ENCODE measurements around the gene APLF.
"Not testable (repeated sequence)": the region's sequence is repeated elsewhere in the genome, so short reads cannot be mapped to it uniquely, and the experiment has no call there.

Gene APLF

DNA sequence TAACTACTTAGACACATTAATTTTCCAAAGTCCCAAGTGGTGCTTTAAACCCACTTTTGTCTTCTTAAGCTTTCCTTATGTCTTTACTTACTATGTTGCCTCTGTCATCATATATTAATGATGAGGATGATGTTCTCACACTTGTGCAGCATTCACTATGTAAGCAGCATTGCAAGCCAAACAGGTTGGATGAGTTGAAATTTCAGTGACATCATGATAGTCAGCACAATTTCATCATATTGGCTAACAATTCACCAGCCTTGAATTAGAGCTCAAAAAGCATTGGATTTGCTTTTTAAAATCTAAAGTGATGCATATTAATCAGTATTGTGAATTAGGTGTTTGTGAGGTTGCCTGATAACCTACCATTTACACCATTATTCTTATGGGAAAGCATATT lies 7.7 kb downstream of the APLF start:
- H3K27ac ChIP-seq (ENCODE audit: low read depth in 2 of 2, low read length in 2 of 2), result no peak overlapping the region
- no peak overlapping the region for H3K4me3 ChIP-seq (ENCODE audit: low read length in 2 of 2)
- H3K4me1 ChIP-seq (ENCODE audit: control insufficient read depth in 2 of 2, insufficient read depth in 2 of 2, low read length in 2 of 2), result no peaks in the 10 kb centered on the region

GRCh38 chr2:68475576-68475975 lies 8.2 kb downstream of the APLF start:
- no peaks in the 10 kb centered on the region for H3K9me3 ChIP-seq (ENCODE audit: control insufficient read depth in 2 of 2, low read length in 2 of 2)
- H3K4me3 ChIP-seq (ENCODE audit: low read length in 2 of 2), result no peak overlapping the region
- H3K36me3 ChIP-seq (ENCODE audit: control insufficient read depth in 2 of 2, insufficient read depth in 2 of 2, low read length in 2 of 2), result no peaks in the 10 kb centered on the region

More for the DNA sequence above, 7.7 kb downstream of the APLF start:
- no peaks in the 10 kb centered on the region for H3K9me3 ChIP-seq (ENCODE audit: control insufficient read depth in 2 of 2, low read length in 2 of 2)
- H3K9ac ChIP-seq (ENCODE audit: low read depth in 1 of 2, low read length in 2 of 2), result no peak overlapping the region
- H3K36me3 ChIP-seq (ENCODE audit: control insufficient read depth in 2 of 2, insufficient read depth in 2 of 2, low read length in 2 of 2), result no peaks in the 10 kb centered on the region
- no peaks in the 10 kb centered on the region for H3K27me3 ChIP-seq (ENCODE audit: control insufficient read depth in 2 of 2, insufficient read depth in 2 of 2, low read length in 2 of 2)

DNA sequence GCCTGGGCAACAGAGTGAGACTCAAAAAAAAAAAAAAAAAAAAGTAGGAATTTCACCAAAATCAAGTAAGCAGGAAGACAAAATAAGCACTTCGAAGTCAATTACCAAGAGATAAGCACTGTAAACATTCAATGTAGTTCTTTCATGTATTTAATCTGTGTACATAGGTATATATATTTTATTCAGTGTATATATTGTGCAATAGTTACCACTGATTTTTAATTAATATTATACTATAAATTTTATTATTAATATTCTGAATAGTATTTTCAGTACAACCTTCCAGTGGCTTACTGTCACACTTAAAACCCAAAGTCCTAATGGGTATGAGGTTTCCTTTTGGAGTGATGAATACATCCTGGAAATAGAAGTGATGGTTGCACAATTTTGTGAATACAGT lies 9.1 kb downstream of the APLF start:
- Histone ChIP-seq H3K4me3 (ENCODE audit: low read length in 2 of 2) (no peak overlapping the region), H3K36me3 (ENCODE audit: control insufficient read depth in 2 of 2, insufficient read depth in 2 of 2, low read length in 2 of 2) (no peaks in the 10 kb centered on the region), H3K9me3 (ENCODE audit: control insufficient read depth in 2 of 2, low read length in 2 of 2) (no peaks in the 10 kb centered on the region), H3K27me3 (ENCODE audit: control insufficient read depth in 2 of 2, insufficient read depth in 2 of 2, low read length in 2 of 2) (no peaks in the 10 kb centered on the region), H3K27ac (ENCODE audit: low read depth in 2 of 2, low read length in 2 of 2) (no peak overlapping the region), H3K9ac (ENCODE audit: low read depth in 1 of 2, low read length in 2 of 2) (no peak overlapping the region), H3K4me1 (ENCODE audit: control insufficient read depth in 2 of 2, insufficient read depth in 2 of 2, low read length in 2 of 2) (no peaks in the 10 kb centered on the region)

More at GRCh38 chr2:68475576-68475975, 8.2 kb downstream of the APLF start:
- Histone ChIP-seq H3K9ac (ENCODE audit: low read depth in 1 of 2, low read length in 2 of 2) (no peak overlapping the region), H3K4me1 (ENCODE audit: control insufficient read depth in 2 of 2, insufficient read depth in 2 of 2, low read length in 2 of 2) (no peaks in the 10 kb centered on the region), H3K27ac (ENCODE audit: low read depth in 2 of 2, low read length in 2 of 2) (no peak overlapping the region), H3K27me3 (ENCODE audit: control insufficient read depth in 2 of 2, insufficient read depth in 2 of 2, low read length in 2 of 2) (no peaks in the 10 kb centered on the region)

DNA sequence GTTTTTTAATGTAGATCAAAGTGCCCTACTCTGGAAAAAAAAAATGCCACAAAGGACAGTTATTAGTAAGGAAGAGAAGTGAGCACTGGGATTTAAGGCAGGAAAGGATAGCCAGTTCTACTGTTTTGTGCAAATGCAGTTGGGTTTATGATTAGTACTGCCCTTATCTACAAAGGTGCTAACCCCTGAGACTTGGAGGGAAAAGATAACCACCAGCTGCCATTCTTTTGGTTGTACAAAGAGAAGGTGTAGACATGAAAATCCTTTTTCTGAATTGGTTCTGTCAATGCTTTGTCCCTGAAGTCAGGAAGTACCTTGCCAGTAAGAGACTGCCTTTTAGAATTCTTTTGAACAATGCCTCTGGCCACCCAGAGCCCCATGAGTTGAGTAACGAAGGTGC lies 11.3 kb downstream of the APLF start:
- no peak overlapping the region for H3K27ac ChIP-seq (ENCODE audit: low read depth in 2 of 2, low read length in 2 of 2)
- H3K4me1 ChIP-seq (ENCODE audit: control insufficient read depth in 2 of 2, insufficient read depth in 2 of 2, low read length in 2 of 2), result no peaks in the 10 kb centered on the region
- H3K27me3 ChIP-seq (ENCODE audit: control insufficient read depth in 2 of 2, insufficient read depth in 2 of 2, low read length in 2 of 2), result no peaks in the 10 kb centered on the region
- no peak overlapping the region for H3K9ac ChIP-seq (ENCODE audit: low read depth in 1 of 2, low read length in 2 of 2)
- H3K36me3 ChIP-seq (ENCODE audit: control insufficient read depth in 2 of 2, insufficient read depth in 2 of 2, low read length in 2 of 2), result no peaks in the 10 kb centered on the region
- no peaks in the 10 kb centered on the region for H3K9me3 ChIP-seq (ENCODE audit: control insufficient read depth in 2 of 2, low read length in 2 of 2)
- no peak overlapping the region for H3K4me3 ChIP-seq (ENCODE audit: low read length in 2 of 2)

- Histone ChIP-seq H3K9me3 (ENCODE audit: control insufficient read depth in 2 of 2, low read length in 2 of 2) (no peaks in the 10 kb centered on the region), H3K27me3 (ENCODE audit: control insufficient read depth in 2 of 2, insufficient read depth in 2 of 2, low read length in 2 of 2) (no peaks in the 10 kb centered on the region), H3K9ac (ENCODE audit: low read depth in 1 of 2, low read length in 2 of 2) (no peak overlapping the region), H3K4me3 (ENCODE audit: low read length in 2 of 2) (no peak overlapping the region), H3K4me1 (ENCODE audit: control insufficient read depth in 2 of 2, insufficient read depth in 2 of 2, low read length in 2 of 2) (no peaks in the 10 kb centered on the region), H3K36me3 (ENCODE audit: control insufficient read depth in 2 of 2, insufficient read depth in 2 of 2, low read length in 2 of 2) (no peaks in the 10 kb centered on the region), H3K27ac (ENCODE audit: low read depth in 2 of 2, low read length in 2 of 2) (no peak overlapping the region)
These were observed 15.0 kb downstream of the APLF start for GRCh38 chr2:68482296-68482820.

- no peak overlapping the region for H3K4me3 ChIP-seq (ENCODE audit: low read length in 2 of 2)
- H3K36me3 ChIP-seq (ENCODE audit: control insufficient read depth in 2 of 2, insufficient read depth in 2 of 2, low read length in 2 of 2), result no peaks in the 10 kb centered on the region
- no peaks in the 10 kb centered on the region for H3K9me3 ChIP-seq (ENCODE audit: control insufficient read depth in 2 of 2, low read length in 2 of 2)
- no peak overlapping the region for H3K27ac ChIP-seq (ENCODE audit: low read depth in 2 of 2, low read length in 2 of 2)
- no peaks in the 10 kb centered on the region for H3K4me1 ChIP-seq (ENCODE audit: control insufficient read depth in 2 of 2, insufficient read depth in 2 of 2, low read length in 2 of 2)
- H3K9ac ChIP-seq (ENCODE audit: low read depth in 1 of 2, low read length in 2 of 2), result no peak overlapping the region
- no peaks in the 10 kb centered on the region for H3K27me3 ChIP-seq (ENCODE audit: control insufficient read depth in 2 of 2, insufficient read depth in 2 of 2, low read length in 2 of 2)
These were observed 15.6 kb downstream of the APLF start for GRCh38 chr2:68483011-68483410.

GRCh38 chr2:68487773-68488355 lies 20.5 kb downstream of the APLF start:
- H3K4me3 ChIP-seq (ENCODE audit: low read length in 2 of 2), result no peak overlapping the region
- no peaks in the 10 kb centered on the region for H3K36me3 ChIP-seq (ENCODE audit: control insufficient read depth in 2 of 2, insufficient read depth in 2 of 2, low read length in 2 of 2)
- no peaks in the 10 kb centered on the region for H3K27me3 ChIP-seq (ENCODE audit: control insufficient read depth in 2 of 2, insufficient read depth in 2 of 2, low read length in 2 of 2)
- no peak overlapping the region for H3K9ac ChIP-seq (ENCODE audit: low read depth in 1 of 2, low read length in 2 of 2)
- H3K9me3 ChIP-seq (ENCODE audit: control insufficient read depth in 2 of 2, low read length in 2 of 2), result no peaks in the 10 kb centered on the region
- H3K27ac ChIP-seq (ENCODE audit: low read depth in 2 of 2, low read length in 2 of 2), result no peak overlapping the region
- no peaks in the 10 kb centered on the region for H3K4me1 ChIP-seq (ENCODE audit: control insufficient read depth in 2 of 2, insufficient read depth in 2 of 2, low read length in 2 of 2)

DNA sequence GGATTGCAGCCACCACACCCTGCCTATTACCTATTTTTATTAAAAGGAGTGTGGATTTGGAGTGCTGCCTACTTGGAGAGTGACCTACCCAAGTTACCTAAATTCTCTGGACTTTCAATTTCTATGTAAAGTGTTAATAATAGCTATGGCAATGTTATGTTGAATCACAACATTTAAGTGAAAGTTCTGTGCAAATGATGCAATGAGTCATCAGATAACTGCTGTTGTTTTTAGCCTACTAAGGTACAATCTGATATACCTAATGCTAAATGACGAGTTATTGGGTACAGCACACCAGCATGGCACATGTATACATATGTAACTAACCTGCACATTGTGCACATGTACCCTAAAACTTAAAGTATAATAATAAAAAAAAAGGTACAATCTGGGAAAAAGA lies 21.2 kb downstream of the APLF start:
- not testable (repeated sequence) for H3K36me3 ChIP-seq (ENCODE audit: control insufficient read depth in 2 of 2, insufficient read depth in 2 of 2, low read length in 2 of 2); H3K4me1 ChIP-seq (ENCODE audit: control insufficient read depth in 2 of 2, insufficient read depth in 2 of 2, low read length in 2 of 2); H3K9me3 ChIP-seq (ENCODE audit: control insufficient read depth in 2 of 2, low read length in 2 of 2); H3K27me3 ChIP-seq (ENCODE audit: control insufficient read depth in 2 of 2, insufficient read depth in 2 of 2, low read length in 2 of 2); H3K9ac ChIP-seq (ENCODE audit: low read depth in 1 of 2, low read length in 2 of 2); H3K27ac ChIP-seq (ENCODE audit: low read depth in 2 of 2, low read length in 2 of 2); H3K4me3 ChIP-seq (ENCODE audit: low read length in 2 of 2)

GRCh38 chr2:68489282-68489681 lies 21.9 kb downstream of the APLF start:
- no peaks in the 10 kb centered on the region for H3K36me3 ChIP-seq (ENCODE audit: control insufficient read depth in 2 of 2, insufficient read depth in 2 of 2, low read length in 2 of 2)
- no peaks in the 10 kb centered on the region for H3K4me1 ChIP-seq (ENCODE audit: control insufficient read depth in 2 of 2, insufficient read depth in 2 of 2, low read length in 2 of 2)
- no peaks in the 10 kb centered on the region for H3K27me3 ChIP-seq (ENCODE audit: control insufficient read depth in 2 of 2, insufficient read depth in 2 of 2, low read length in 2 of 2)
- no peak overlapping the region for H3K27ac ChIP-seq (ENCODE audit: low read depth in 2 of 2, low read length in 2 of 2)
- no peaks in the 10 kb centered on the region for H3K9me3 ChIP-seq (ENCODE audit: control insufficient read depth in 2 of 2, low read length in 2 of 2)
- no peak overlapping the region for H3K4me3 ChIP-seq (ENCODE audit: low read length in 2 of 2)
- no peak overlapping the region for H3K9ac ChIP-seq (ENCODE audit: low read depth in 1 of 2, low read length in 2 of 2)

DNA sequence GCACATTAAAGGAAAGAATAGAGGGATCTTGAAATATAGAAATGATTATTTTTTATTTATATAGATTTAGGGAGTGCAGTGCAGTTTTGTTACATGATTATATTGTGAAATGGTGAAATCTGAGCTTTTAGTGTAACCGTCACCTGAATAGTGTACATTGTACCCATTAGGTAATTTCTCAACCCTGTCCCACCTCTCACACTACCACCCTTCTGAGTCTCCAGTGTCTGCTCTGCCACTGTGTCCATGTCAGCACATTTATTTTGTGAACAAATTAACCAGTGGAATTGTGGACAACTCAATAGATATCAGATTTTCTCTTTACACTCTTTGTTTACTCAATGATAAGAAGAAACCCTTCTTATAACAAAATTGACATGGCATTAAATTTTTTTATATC lies 24.2 kb downstream of the APLF start:
- H3K27ac ChIP-seq (ENCODE audit: low read depth in 2 of 2, low read length in 2 of 2), result no peak overlapping the region
- no peaks in the 10 kb centered on the region for H3K9me3 ChIP-seq (ENCODE audit: control insufficient read depth in 2 of 2, low read length in 2 of 2)
- no peaks in the 10 kb centered on the region for H3K4me1 ChIP-seq (ENCODE audit: control insufficient read depth in 2 of 2, insufficient read depth in 2 of 2, low read length in 2 of 2)
- no peaks in the 10 kb centered on the region for H3K36me3 ChIP-seq (ENCODE audit: control insufficient read depth in 2 of 2, insufficient read depth in 2 of 2, low read length in 2 of 2)
- H3K27me3 ChIP-seq (ENCODE audit: control insufficient read depth in 2 of 2, insufficient read depth in 2 of 2, low read length in 2 of 2), result no peaks in the 10 kb centered on the region
- H3K9ac ChIP-seq (ENCODE audit: low read depth in 1 of 2, low read length in 2 of 2), result no peak overlapping the region
- H3K4me3 ChIP-seq (ENCODE audit: low read length in 2 of 2), result no peak overlapping the region

- no peak overlapping the region for H3K4me3 ChIP-seq (ENCODE audit: low read length in 2 of 2)
- H3K9me3 ChIP-seq (ENCODE audit: control insufficient read depth in 2 of 2, low read length in 2 of 2), result no peaks in the 10 kb centered on the region
- H3K4me1 ChIP-seq (ENCODE audit: control insufficient read depth in 2 of 2, insufficient read depth in 2 of 2, low read length in 2 of 2), result no peaks in the 10 kb centered on the region
- no peak overlapping the region for H3K27ac ChIP-seq (ENCODE audit: low read depth in 2 of 2, low read length in 2 of 2)
- no peaks in the 10 kb centered on the region for H3K36me3 ChIP-seq (ENCODE audit: control insufficient read depth in 2 of 2, insufficient read depth in 2 of 2, low read length in 2 of 2)
- H3K27me3 ChIP-seq (ENCODE audit: control insufficient read depth in 2 of 2, insufficient read depth in 2 of 2, low read length in 2 of 2), result no peaks in the 10 kb centered on the region
- no peak overlapping the region for H3K9ac ChIP-seq (ENCODE audit: low read depth in 1 of 2, low read length in 2 of 2)
These were observed 31.7 kb downstream of the APLF start for GRCh38 chr2:68499133-68499532.
